Measurements from ENCODE around the gene ACYP2.
"Not testable (repeated sequence)": the region's sequence is repeated elsewhere in the genome, so short reads cannot be mapped to it uniquely, and the experiment has no call there.

The ACYP2 gene

DNA sequence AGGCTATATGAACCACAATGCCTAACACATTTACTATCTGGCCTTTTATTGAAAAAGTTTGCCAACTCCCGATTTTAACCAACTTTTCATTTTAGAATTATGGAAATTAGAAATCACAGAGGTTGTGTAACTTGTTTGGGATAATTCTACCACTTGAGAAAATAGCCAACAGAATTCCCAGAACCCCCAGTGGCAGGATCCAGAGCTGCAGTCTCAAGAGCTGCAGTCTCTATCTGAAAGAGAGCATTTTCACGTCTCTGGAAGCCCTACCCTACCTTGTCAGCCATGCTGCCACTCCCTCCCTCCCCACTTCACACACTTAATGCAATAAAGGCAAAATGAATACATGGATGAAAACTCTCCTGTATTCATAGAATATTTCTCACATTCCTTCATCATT, 164.0 kb downstream of the ACYP2 start:
- no peak for DNase-seq

DNA sequence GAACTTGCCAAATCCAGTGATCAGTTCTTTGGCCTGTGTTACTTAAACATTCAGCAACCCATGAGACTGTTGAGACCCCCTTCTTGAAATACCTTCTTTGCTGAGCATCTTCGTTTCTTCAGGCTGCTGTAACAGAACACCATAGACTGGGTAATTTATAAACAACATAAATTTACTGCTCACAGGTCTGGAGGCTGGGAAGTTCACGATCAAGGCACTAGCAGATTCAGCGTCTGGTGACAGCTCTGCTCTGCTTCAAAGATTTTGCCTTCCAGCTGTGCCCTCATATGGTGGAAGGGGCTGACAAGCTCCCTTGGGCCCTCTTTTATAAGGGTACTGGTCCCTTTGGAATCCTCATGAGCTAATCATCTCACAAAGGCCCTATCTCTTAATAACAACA, 169.4 kb downstream of the ACYP2 start:
- DNase-seq: no peak

DNA sequence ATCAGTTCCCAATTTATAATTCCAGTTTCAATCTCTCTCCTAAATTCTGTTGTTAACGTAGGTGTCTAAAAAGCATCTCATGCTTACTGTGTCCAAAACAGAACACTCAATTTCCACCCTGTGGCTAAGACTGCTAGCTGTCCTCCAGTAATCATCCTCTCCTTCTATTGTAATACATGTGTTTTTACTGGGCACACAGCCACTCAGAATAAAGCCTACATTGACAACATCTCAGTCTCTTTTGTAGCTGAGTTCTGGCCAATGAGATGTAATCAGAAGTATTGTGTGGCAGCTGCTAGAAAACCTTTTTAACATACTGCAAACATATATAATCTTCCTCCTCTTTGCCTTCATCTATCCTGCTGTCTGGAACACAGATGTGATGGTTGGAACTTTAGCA, 170.0 kb downstream of the ACYP2 start:
- DNase-seq: no peak

DNA sequence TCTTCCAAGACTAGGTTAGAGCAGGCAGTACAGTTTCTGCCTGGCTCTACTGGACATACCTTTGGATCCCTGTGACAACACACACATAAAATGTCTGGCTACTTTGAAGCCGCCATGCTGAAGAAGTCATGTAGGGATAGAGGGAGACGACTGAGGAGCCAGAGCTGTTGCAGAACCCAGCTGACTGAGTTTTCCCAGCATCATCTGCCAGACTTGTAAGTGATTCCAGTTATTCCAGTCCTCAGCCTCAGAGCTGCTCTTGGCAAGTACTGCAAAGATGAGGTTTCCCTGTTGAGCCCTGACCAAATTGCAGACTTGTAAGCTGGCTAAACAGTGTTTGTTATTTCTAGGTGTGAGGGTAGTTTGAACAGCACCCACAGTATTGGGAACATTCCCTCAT, 172.1 kb downstream of the ACYP2 start:
- DNase-seq: no peak

DNA sequence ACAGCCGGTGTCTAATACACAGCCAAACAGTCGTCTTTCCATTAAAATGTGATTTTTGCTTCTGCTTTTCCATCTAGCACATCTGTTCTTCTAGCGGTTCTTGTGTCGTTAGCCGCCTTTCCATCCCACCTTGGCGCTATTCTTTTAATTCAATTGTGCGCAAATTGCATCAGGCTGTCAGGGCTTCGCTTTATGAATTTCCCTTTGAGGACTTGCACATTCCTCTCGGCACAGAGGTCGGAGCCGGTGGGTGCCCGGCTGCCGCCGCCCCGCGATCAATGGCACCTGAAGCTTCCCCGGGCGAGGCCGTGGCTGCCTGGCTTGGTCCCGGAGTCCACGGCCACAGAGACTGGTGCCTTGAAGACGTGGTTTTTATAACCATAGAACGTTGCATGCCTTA, 174.5 kb downstream of the ACYP2 start:
- no peak for DNase-seq

DNA sequence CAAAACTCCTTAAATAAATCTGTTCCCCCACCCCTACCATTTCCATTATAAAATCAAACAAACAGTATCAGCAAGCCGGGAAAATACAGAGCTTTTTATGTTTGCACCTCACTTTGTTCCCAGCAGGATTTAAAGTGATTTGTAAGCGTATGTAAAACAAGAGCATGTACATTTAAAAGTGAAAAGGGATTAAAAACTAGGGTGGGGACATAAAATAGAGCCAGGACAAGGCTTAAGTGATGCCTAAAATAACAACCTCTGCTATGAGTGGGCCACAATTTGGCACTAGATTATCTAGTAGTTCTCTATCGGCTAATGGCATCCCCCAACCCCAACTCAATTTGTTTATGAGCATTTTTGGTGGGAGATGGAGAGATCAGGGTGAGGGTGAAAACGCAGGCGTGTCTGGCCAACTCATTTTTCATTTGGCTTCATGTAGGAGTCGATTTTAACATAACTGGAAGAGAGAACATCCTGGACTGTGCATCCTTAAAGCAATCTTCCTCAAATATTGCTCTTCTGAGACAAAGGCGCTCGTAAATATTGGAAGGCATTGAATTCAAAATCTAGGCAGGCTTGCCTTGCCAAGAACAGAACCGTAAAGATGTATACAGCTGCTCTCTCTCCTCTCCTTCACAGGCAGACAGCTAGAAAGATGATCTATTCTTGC, 175.1 kb downstream of the ACYP2 start:
- DNase-seq: no peak

DNA sequence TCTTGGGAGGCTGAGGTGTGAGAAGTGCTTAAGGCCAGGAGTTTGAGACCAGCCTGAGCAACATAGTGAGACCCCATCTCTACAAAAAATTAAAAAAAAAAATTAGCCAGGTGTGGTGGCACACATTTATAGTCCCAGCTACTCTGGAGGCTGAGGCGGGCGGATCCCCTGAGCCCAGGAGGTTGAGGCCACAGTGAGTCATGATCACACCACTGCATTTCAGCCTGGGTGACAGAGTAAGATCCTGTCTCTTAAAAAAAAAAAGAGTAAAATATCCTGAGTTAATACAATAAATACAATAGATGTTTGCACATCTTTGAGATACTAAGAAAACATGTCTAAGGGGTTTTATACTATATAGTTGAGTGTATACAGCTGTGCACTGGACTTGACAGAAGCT, 179.2 kb downstream of the ACYP2 start:
- not testable (repeated sequence) for DNase-seq

DNA sequence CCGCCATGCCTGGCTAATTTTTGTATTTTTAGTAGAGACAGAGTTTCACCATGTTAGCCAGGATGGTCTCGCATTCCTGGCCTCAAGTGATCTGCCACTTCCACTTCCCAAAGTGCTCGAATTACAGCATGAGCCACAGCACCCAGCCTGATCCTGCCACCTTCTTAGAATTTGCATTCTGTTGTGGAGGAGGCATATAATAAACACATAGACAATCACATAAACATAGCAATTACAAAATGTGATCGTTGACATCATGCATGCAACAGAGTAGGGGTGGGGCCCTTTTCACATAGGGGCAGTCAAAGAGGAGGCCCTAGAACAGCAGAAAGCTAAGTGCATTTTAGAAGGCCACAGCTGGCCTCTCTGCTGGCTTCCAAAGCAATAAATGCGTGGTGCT, 180.5 kb downstream of the ACYP2 start:
- no peak for DNase-seq

DNA sequence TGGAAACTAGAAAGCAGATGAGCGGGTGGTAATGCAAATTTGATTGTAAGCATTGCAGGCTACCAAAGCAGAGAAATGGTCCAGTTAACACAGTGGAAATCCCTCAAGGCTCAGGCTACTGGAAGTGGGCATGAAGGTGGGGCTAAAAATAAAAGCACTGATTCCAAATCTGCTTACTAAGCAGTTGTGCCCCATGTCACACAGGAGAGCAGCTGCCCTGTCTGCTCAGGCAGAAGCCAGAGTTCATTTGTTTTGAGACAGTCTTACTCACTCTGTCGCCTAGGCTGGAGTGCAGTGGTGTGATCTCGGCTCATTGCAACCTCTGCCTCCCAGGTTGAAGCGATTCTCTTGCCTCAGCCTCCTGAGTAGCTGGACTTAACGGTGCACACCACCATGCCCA, 183.1 kb downstream of the ACYP2 start:
- DNase-seq: no peak

DNA sequence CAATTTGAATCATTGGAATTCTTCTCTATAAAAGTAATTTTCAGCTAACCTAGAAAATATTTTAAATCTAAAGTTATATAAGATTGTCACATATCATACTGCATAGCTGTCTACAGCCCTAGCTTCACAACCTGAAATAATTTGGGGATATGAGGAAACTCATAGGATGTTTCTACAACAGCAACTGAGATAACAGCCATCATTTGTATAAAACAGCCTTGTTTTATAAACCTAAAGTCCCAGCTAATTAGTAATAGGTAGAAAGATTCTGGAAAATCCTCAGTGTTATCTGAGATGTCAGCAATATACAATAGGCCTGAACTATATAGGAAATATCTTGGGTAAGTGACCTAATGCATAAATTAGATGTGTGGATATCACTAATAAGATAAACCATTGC, 188.2 kb downstream of the ACYP2 start:
- no peak for DNase-seq

DNA sequence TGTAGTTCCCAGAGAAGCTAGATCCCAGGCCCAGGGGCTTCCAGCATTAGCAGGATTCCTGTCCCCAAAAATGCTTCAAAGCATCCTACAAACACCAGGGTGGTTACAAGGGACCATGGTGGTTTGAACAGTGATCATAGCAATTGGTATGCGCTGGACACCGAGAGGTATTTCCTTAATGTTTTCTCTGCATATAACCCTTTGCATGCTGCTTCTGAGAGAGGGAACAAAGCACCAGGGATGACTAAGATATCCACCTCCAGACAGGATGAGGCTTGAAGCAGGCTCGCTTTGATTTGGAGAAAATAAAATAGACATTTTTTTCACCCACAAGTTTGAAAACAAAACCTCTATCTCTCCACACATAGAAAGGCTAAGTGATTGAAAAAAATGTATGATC, 191.1 kb downstream of the ACYP2 start:
- no peak for DNase-seq

DNA sequence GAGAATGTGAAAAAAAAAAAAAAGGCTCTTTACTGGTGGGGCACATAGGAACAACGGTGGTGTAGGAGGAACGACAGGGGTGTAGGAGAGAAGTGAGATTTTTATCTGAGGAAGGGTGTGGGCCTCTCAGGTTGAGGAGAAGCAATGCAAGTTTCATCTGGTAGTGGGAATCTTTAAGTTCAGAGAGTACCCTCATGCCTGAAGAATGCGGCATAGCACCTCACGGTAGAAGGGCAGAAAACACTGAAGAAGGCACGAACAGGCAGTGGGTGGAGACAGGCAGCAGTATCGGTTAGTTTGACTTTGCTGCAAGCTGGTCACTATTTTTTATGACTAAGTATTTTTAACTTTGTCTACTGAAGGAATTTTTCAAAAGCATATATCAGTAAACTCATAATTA, 192.8 kb downstream of the ACYP2 start:
- DNase-seq: no peak

DNA sequence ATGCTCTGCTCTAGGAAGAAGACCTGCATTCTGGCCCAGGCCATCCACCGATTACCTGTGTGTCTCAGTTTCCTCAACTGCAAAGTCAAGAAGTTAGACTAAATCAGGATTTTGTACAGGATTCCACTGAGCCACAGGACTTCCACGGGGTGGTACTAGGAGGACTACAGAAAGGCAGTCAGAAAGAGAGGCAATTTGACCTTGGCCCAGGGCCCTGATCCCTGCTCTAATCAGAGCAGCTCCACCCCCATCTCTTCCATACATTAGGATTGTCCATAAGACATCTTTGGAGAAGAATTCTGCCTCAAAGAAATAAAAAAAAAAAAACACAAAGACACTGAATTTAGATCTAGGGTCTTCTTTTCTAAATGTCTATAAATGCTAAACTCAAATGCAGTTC, 193.4 kb downstream of the ACYP2 start:
- DNase-seq: no peak

DNA sequence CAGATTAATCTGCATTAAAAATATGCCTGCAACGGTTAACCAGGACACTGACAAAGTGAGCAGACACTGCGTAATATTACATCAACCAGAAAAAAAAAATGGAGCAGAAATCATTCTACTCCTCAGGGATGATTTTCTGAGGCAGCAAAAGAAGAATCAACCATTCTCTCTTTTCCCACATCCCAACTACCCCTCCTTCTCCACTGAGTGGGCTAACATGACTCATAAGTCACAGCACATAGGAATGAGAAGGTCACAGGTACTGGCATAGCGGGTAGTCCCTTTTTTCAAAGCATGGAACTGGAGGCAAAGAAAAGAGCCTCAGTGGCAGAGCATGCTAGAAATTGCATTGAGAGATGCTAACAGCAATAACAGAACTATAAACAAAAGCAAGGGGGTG, 194.9 kb downstream of the ACYP2 start:
- DNase-seq: no peak

DNA sequence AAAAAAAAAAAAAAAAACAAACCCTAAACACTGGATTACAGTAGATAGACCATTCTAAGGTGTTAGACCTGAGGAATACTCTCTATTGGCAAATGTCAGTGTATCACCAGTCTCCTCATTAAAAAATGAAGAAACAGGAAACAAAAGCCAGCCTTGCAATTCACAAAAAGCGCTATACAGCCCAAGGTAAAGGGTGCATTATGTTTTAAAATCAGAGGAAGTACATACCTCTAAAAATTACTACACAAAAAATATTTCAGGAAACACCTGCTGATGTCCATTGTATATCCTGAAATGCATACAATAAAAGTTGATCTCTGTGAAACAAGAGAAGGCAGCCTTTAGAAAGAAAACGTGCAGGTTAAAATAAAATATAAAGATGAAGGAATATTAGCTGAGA, 195.5 kb downstream of the ACYP2 start:
- no peak for DNase-seq

DNA sequence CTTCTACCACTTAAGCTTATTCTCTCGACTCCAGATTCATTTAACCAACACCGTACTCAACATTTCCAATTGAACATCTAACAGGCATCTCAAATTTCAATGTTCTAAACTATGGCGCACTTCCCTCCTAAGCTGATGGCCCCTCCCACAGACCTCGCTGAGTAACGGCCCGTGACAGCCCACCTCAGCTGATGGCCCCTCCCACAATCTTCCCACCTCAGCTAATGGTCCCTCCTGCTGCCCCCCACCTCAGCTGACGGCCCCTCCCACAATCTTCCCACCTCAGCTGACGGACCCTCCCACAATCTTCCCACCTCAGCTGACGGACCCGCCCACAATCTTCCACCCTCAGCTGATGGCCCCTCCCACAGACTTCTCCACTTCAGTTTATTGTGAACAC, 197.7 kb downstream of the ACYP2 start:
- no peak for DNase-seq

DNA sequence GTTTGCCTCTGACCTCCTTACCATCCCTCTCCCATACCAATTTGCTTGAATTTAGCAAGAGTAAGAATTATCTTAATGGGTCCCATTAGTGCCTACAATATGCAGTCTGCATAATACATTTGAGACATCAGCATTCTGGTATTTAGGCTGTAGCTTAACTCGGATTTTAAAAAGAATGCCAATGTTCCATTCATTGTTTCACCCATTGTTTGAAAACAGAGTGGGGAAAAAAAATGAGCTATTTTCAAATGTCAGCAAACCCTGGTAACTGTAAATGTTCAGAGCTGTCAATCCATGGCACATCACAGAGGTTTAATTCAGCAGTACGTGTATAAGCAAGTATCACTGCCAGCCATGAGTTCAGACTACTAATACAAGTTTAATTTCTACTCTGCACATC, 202.6 kb downstream of the ACYP2 start:
- no peak for DNase-seq

DNA sequence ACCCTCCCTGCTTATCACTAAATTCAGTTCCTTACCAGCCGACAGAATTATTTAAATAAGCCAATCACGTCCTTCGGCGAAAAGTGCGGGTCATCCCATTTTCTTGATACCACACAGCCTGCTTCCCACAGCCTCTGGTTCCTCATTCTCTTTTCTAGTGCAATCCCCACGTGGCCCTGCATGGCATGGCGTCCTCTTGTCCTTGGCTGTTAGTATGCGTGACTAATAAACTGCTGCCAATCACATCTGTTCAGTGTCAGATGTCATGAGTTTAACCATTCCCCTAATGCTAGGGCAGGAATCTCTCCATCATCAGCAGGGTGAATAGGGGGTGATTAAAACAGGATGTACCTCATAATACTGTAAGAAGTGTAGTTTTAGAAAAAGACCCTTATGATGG, 203.4 kb downstream of the ACYP2 start:
- DNase-seq: no peak

DNA sequence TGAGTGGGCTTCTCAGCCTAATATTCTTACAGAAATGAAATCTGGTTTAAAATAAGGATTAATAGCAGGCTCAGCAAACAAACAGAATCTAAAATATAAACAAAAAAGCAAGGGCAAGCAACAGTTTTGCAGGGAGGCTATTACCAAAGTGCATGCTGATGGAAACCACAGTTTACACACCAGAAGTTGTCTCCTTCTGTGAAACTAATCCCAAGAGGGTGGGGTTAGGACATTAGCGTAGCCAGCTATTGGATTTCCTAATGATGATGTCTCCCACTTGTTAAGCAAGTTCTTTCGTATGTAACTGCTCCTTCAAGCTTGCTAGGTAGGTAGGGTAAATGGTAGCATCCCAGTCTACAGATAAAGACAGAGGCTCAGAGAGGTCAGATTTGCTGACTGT, 205.6 kb downstream of the ACYP2 start:
- DNase-seq: no peak

DNA sequence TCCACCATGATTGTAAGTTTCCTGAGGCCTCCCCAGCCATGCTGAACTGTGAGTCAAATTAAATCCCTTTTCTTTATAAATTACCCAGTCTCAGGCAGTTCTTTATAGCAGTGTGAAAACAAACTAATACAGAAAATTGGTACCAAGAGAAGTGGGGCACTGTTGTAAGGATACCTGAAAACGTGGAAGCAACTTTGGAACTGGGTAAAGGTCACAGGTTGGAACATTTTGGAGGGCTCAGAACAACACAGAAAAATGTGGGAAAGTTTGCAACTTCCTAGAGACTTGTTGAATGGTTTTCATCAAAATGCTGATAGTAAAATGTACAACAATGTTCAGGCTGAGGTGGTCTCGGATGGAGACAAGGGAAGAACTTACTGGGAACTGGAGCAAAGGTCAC, 209.1 kb downstream of the ACYP2 start:
- not testable (repeated sequence) for DNase-seq

DNA sequence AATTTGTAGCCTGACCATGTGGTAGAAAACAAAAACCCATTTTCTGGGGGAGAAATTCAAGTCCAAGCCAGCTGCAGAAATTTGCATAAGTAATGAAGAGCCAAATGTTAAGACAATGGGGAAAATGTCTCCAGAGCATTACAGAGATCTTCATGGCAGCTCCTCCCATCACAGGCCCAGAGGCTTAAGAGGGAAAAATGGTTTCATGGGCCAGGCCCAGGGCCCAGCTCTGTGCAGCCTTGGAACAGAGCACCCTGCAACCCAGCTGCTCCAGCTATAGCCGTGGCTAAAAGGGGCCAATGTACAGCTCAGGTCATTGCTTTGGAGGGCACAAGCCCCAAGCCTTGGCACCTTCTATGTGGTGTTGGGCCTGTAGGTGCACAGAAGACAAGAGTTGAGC, 209.7 kb downstream of the ACYP2 start:
- no peak for DNase-seq

DNA sequence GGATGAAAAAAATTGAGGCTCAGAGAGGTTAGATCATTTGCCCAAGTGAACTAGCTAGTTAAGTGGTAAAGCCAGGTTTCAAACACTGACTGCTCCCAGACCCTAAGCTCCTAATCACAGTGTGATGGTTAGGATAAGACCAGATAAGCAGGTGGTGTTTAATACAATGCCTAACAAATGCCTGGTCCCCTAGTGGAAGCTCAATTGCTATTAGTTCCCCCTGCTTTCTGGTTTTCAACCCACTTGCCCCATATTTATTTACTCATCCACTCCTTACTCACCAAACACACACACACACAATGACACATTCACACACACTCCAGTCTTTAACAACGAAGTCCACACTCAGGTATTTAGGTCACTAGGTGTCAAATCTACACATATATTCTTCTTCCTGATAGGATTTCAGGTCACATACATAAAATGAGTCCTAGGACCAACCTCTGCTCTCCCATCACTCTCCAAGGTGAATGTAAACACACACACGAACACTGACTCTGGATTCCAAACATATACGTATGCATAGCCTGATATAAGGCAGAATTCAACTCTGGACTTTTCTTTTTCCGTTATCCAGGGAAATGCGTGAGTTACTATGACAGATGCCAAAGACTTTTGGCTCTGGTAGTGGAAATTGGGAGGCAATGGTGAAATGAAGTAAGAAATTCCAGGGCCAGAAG, 214.2 kb downstream of the ACYP2 start:
- no peak for DNase-seq

DNA sequence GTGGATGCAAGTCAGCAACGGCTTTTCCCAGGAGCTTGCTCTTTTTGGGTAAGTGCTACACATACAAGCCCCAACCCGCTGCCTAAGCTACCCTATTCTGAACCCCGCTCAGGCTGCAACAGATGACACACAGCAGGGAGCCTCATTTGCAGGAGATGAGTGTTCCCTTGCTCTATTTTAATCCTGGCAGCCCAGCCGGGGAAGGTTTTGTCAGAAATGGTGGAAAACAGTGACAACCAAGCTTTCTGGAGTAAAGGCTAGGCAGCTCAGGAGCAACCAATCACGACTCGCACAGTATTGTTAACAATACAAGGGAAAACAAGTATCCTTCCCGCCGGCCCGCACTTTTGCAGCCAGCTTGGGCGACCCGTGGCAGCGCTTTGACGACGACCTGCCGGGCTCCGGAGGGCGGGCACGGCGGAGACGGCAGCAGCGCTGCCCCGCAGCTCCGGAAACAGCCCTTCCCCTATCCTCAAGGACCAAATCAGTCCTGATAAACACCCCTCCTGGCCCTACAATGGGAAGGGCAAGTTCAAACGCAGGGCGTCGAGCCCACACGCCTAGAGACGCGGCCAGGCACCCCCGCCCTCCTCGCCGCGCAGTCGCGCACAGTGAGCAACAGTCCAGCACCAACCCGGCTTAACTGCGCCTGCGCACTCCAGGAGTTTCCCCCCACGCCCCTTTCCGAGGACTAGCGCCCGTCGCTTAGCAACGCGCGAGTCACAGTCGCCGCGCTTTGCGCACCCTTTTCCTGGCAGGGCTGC, 214.9 kb downstream of the ACYP2 start:
- DNase-seq: peak; percentile 6 to 30
